Neuronal stem cell (in vitro differentiated cells): ENCODE data around the gene CACNA1H.

Experiments
- DNase-seq: peaks from one replicate; pipeline ENCODE4 v3.0.0-alpha.2; 2013; ENCODE audit warnings: low spot score
- H2AFZ ChIP-seq: one replicate; pipeline ENCODE4 v1.6.1; 2013; ENCODE audit warnings: mild to moderate bottlenecking, low read length, inconsistent platforms
- H2AK5ac ChIP-seq: 2 replicates; pipeline ENCODE4 v1.6.1; 2013; ENCODE audit warnings: low read depth, mild to moderate bottlenecking, inconsistent platforms, low read length, moderate library complexity, mixed read lengths
- H2BK120ac ChIP-seq: 2 replicates; pipeline ENCODE4 v1.6.1; 2013; ENCODE audit warnings: low read depth, mild to moderate bottlenecking, inconsistent platforms, low read length, moderate library complexity, mixed read lengths
- H2BK12ac ChIP-seq: one replicate; pipeline ENCODE4 v1.6.1; 2013; ENCODE audit warnings: low read length, inconsistent platforms
- H2BK15ac ChIP-seq: 2 replicates; pipeline ENCODE4 v1.6.1; 2013; ENCODE audit warnings: mild to moderate bottlenecking, low read length, inconsistent platforms, mixed read lengths
- H2BK5ac ChIP-seq: one replicate; pipeline ENCODE4 v1.6.1; 2013; ENCODE audit warnings: inconsistent platforms, mild to moderate bottlenecking, low read length, moderate library complexity
- H3K14ac ChIP-seq: one replicate; pipeline ENCODE4 v1.6.1; 2013; ENCODE audit warnings: low read length, inconsistent platforms
- H3K18ac ChIP-seq: 2 replicates; pipeline ENCODE4 v1.6.1; 2013; ENCODE audit warnings: low read length, inconsistent platforms
- H3K23ac ChIP-seq: 2 replicates; pipeline ENCODE4 v1.6.1; 2013; ENCODE audit warnings: low read depth, mild to moderate bottlenecking, mixed read lengths, low read length, inconsistent platforms; ENCODE audit not compliant: poor library complexity
- H3K27ac ChIP-seq: replicated peaks from 3 replicates; pipeline ENCODE4 v1.5.1; 2013; ENCODE audit warnings: low read length, inconsistent platforms
- H3K27me3 ChIP-seq, 3 experiments: 2 replicates each; pipeline ENCODE4 v1.6.1; 2013; ENCODE audit warnings: low read length in 3 of 3, mild to moderate bottlenecking in 2 of 3, inconsistent platforms in 1 of 3, low read depth in 1 of 3, mixed read lengths in 1 of 3, moderate library complexity in 1 of 3; ENCODE audit not compliant: control insufficient read depth in 3 of 3, insufficient read depth in 3 of 3
- H3K36me3 ChIP-seq, 2 donors: replicated peaks in 1 of 2; 2 replicates each; pipeline ENCODE4 v1.6.1; 2013; ENCODE audit warnings: low read length in 2 of 2; ENCODE audit not compliant: control insufficient read depth in 2 of 2, insufficient read depth in 2 of 2
- H3K4ac ChIP-seq: 2 replicates; pipeline ENCODE4 v1.6.1; 2013; ENCODE audit warnings: inconsistent platforms, mild to moderate bottlenecking, low read length, moderate library complexity
- H3K4me1 ChIP-seq, 2 donors: 1 replicate in 1 of 2; 2 replicates in 1 of 2; pipeline ENCODE4 v1.6.1; 2013; ENCODE audit warnings: low read length in 2 of 2, low read depth in 1 of 2; ENCODE audit not compliant: control insufficient read depth in 2 of 2, insufficient read depth in 1 of 2
- H3K4me2 ChIP-seq: one replicate; pipeline ENCODE4 v1.6.1; 2013; ENCODE audit warnings: mild to moderate bottlenecking, low read length, inconsistent platforms; ENCODE audit not compliant: insufficient read depth, poor library complexity, severe bottlenecking
- H3K4me3 ChIP-seq, 2 donors: 2 replicates each; pipeline ENCODE4 v1.5.1; 2013; ENCODE audit warnings: low read length in 2 of 2, mild to moderate bottlenecking in 2 of 2, inconsistent platforms in 1 of 2, moderate library complexity in 1 of 2
- H3K79me1 ChIP-seq: one replicate; pipeline ENCODE4 v1.6.1; 2013; ENCODE audit warnings: low read depth, mild to moderate bottlenecking, inconsistent platforms, low read length, moderate library complexity
- H3K9ac ChIP-seq: one replicate; pipeline ENCODE4 v1.6.1; 2013; ENCODE audit warnings: mild to moderate bottlenecking, low read depth, low read length, inconsistent platforms; ENCODE audit not compliant: poor library complexity
- H3K9me3 ChIP-seq, 2 donors: replicated peaks in 1 of 2; 2 replicates each; pipeline versions ENCODE3 to v1.6.1; 2013; ENCODE audit warnings: low read length in 2 of 2, mild to moderate bottlenecking in 2 of 2, inconsistent platforms in 1 of 2, low read depth in 1 of 2, mixed read lengths in 1 of 2, moderate library complexity in 1 of 2; ENCODE audit not compliant: control insufficient read depth in 2 of 2, insufficient read depth in 1 of 2
- H4K8ac ChIP-seq: one replicate; pipeline ENCODE4 v1.6.1; 2013; ENCODE audit warnings: low read depth, mild to moderate bottlenecking, inconsistent platforms, low read length, moderate library complexity
- H4K91ac ChIP-seq: one replicate; pipeline ENCODE4 v1.6.1; 2013; ENCODE audit warnings: low read length, low read depth, mild to moderate bottlenecking, inconsistent platforms; ENCODE audit not compliant: poor library complexity
- WGBS, 2 donors: extraction: QIAGEN DNeasy Blood & Tissue Kit; methylation state at CpG; one replicate each; pipeline ENCODE4 v1.1.7; 2013; ENCODE audit warnings: missing lambda C conversion rate in 2 of 2, mixed read lengths in 1 of 2; ENCODE audit not compliant: insufficient read length in 2 of 2, insufficient replicate concordance in 1 of 2; ENCODE audit errors: extremely low coverage in 2 of 2; 5-methylcytosine and 5-hydroxymethylcytosine counted together

The CACNA1H gene

DNA sequence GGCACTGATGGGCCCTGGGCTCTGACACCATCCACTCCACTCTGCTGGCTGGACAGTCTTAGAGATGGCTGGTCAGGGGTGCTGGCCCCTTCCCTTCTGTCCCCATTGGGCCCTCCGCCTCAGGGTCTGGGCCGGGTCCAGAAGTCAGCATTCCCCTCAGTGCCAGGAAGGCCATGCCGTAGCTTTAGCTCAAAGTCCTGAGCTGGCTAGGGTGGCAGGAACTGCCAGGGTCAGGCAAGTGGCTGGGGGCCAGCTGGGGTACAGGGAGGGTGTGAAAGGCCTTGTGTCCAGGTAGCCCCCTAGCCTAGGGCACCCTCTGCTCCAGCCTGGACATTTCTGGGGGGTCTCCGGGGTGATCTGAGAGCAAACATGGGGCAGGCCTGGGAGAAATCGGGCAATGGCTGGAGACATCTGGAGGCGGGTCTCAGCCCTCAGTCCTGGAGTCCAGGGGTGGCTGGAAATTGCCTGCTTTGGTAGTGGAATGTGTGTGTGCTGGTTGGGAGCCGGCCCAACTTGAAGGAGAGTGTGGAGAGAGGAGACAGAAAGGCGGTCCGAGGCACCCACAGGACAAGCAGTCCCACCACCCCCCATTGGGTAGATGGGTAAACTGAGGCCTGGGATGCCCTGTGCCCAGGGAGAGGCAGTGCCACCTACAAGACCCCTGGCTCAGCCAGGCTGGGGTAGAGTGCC lies 39.6 kb downstream of the CACNA1H start:
- Histone ChIP-seq H2AK5ac (no peak overlapping the region), H2BK120ac (no peak overlapping the region), H3K14ac (peak overlapping the region; percentile 82), H3K27me3 (no peaks in the 10 kb centered on the region), H3K36me3 (no peaks in the 10 kb centered on the region), H3K18ac (peak overlapping the region; percentile 76), H2BK15ac (no peak overlapping the region), H4K8ac (no peak overlapping the region), H3K27ac (no peak overlapping the region), H3K4me1 (peaks cover 6 to 7% of the 10 kb centered on the region in 2 donors), H3K9me3 (no peaks in the 10 kb centered on the region), H3K9ac (peak overlapping the region; percentile 44), H2AFZ (no peak overlapping the region), H3K23ac (no peak overlapping the region), H2BK12ac (peak overlapping the region; percentile 58), H3K4me3 (no peak overlapping the region), H3K79me1 (peaks cover 28% of the 10 kb centered on the region), H3K4ac (no peak overlapping the region), H2BK5ac (peak overlapping the region; percentile 78), H4K91ac (no peak overlapping the region), H3K4me2 (no peak overlapping the region)
- no peak for DNase-seq
- no CpG with 5 or more reads among the region's 9 CpGs for WGBS, 2 donors

DNA sequence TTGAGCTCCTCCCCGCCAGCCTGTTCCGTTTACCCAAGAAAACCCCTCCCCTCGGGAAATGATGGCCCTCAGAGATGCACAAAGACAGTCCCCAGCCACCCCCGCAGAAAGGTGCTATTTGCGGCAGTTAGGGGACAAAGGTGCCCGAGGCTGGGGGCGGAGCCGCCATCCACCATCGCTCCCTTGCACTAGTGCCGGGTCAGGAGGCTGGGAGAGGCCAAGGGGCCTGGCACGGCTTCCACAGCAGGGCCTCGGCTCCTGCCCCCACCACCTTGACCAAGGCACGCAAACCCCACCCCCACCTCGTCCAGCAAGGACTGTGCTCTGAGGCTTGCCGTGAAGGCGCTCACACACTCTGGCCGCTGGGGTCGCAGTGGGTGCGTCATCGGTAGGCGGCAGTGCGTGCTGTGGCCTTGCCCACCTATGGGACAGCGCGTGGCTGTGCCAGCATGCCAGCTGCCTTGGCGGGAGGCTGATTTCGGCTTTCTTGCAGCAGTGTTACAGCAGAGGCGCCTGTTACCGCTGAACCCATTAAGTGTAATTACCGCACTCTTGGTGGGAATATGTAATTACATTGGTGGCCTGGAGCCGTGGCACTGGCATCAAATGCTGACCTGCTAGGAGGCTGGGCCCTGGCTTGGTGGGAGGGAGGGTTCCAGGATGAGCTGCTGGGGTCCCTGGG lies 40.4 kb downstream of the CACNA1H start:
- Histone ChIP-seq H3K4ac (no peak overlapping the region), H3K9me3 (no peaks in the 10 kb centered on the region), H2BK15ac (peak overlapping the region; percentile 62), H3K23ac (peak overlapping the region; percentile 85), H3K27ac (no peak overlapping the region), H3K4me1 (peaks cover 6 to 9% of the 10 kb centered on the region in 2 donors), H3K27me3 (no peaks in the 10 kb centered on the region), H4K91ac (no peak overlapping the region), H2BK5ac (peak overlapping the region; percentile 88), H2AFZ (no peak overlapping the region), H3K9ac (no peak overlapping the region), H2AK5ac (no peak overlapping the region), H3K14ac (peak overlapping the region; percentile 25), H3K36me3 (no peaks in the 10 kb centered on the region), H3K79me1 (peaks cover 28% of the 10 kb centered on the region), H4K8ac (no peak overlapping the region), H3K4me2 (no peak overlapping the region), H2BK12ac (no peak overlapping the region), H2BK120ac (no peak overlapping the region), H3K4me3 (no peak overlapping the region), H3K18ac (peak overlapping the region; percentile 76)
- WGBS, 2 donors = no CpG with 5 or more reads among the region's 30 CpGs
- no peak for DNase-seq

DNA sequence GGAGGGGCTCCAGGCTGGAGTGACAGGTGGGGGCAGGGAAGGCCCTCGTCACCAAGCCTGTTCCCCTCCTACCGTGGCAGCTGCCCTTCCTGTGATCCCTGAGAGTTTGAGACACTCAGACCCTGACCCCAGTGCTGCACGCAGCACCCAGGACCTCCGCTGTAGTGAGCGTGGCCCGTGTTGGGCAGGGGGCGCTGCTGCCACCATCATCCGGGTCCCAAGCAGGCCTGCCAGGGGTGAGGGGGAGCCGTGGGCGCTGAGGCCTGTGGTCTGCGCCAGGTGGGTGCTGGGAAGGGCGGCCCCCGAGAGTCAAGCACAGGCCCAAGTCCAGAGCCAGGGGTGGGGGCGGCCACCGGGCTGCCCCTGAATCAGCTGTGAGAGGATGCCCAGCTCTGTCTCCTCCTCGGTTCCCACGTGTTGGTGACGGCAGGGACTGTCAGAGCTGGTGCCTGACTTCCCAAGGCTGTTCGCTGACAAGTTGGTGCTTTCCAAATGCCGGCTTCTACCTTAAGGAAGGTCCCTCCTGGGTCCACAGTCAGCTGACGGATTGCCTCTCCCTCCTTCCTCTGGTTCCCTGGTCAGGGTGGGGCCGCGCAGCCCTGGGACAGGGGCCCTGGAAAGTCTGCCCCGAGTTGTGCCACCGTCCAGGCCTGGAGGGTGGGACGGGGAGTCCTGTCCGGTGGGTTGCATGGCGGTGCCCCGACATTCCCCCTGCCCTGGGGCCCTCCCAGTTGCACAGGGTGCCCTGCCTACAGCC lies 41.1 kb downstream of the CACNA1H start:
- Histone ChIP-seq H3K23ac (peak overlapping the region; percentile 85), H3K9me3 (no peaks in the 10 kb centered on the region), H2AFZ (no peak overlapping the region), H2BK120ac (no peak overlapping the region), H3K27me3 (no peaks in the 10 kb centered on the region), H3K4me1 (peaks cover 6 to 9% of the 10 kb centered on the region in 2 donors), H3K4me2 (peak overlapping the region; percentile 11), H3K9ac (peak overlapping the region; percentile 44), H2BK15ac (no peak overlapping the region), H3K4ac (no peak overlapping the region), H4K91ac (no peak overlapping the region), H3K36me3 (no peaks in the 10 kb centered on the region), H3K27ac (no peak overlapping the region), H3K14ac (peak overlapping the region; percentile 17), H3K4me3 (no peak overlapping the region), H2AK5ac (peak overlapping the region; percentile 37), H2BK12ac (no peak overlapping the region), H4K8ac (no peak overlapping the region), H2BK5ac (peak overlapping the region; percentile 88), H3K79me1 (peaks cover 30% of the 10 kb centered on the region), H3K18ac (peak overlapping the region; percentile 71)
- no peak for DNase-seq
- WGBS, 2 donors = no CpG with 5 or more reads among the region's 29 CpGs
